Mucosa of rectum (tissue), 2 donors: ENCODE measurements around the gene UPK1B.

Source experiments
- H3K27ac ChIP-seq, 2 donors: one replicate each; pipeline ENCODE4 v1.7.0; 2013; ENCODE audit warnings: inconsistent platforms in 2 of 2, low read depth in 2 of 2, low read length in 2 of 2
- H3K27me3 ChIP-seq, 2 donors: one replicate each; pipeline ENCODE4 v1.7.0; 2013; ENCODE audit warnings: low read length in 2 of 2; ENCODE audit not compliant: control insufficient read depth in 2 of 2, insufficient read depth in 2 of 2
- H3K36me3 ChIP-seq, 2 donors: one replicate each; pipeline ENCODE4 v1.7.0; 2013; ENCODE audit warnings: low read length in 2 of 2; ENCODE audit not compliant: control insufficient read depth in 2 of 2, insufficient read depth in 2 of 2
- H3K4me1 ChIP-seq, 2 donors: one replicate each; pipeline ENCODE4 v1.7.0; 2013; ENCODE audit warnings: low read length in 2 of 2, mild to moderate bottlenecking in 1 of 2; ENCODE audit not compliant: control insufficient read depth in 2 of 2, insufficient read depth in 2 of 2
- H3K4me3 ChIP-seq, 2 donors: one replicate each; pipeline ENCODE4 v1.7.0; 2013; ENCODE audit warnings: low read length in 2 of 2
- H3K9ac ChIP-seq, 2 donors: one replicate each; pipeline ENCODE4 v1.7.0; 2013; ENCODE audit warnings: low read length in 2 of 2, low read depth in 1 of 2, mild to moderate bottlenecking in 1 of 2
- H3K9me3 ChIP-seq, 2 donors: one replicate each; pipeline ENCODE4 v1.7.0; 2013; ENCODE audit warnings: low read length in 2 of 2; ENCODE audit not compliant: control insufficient read depth in 2 of 2
- donor health status: healthy.
- donor health status: Normal muscosa, but diverticular disease.

Gene UPK1B

GRCh38 chr3:119220970-119221667 lies 47.7 kb downstream of the UPK1B start:
- Histone ChIP-seq H3K9me3 (no peaks in the 10 kb centered on the region), H3K4me1 (peaks cover 8 to 20% of the 10 kb centered on the region in 2 donors), H3K36me3 (peaks cover 48 to 69% of the 10 kb centered on the region in 2 donors), H3K27ac (peak overlapping the region; percentile 52 to 78), H3K27me3 (no peaks in the 10 kb centered on the region), H3K4me3 (no peak overlapping the region), H3K9ac (peak overlapping the region in 1 of 2 donors; percentile 36)

- H3K36me3 ChIP-seq, result peaks cover 48 to 72% of the 10 kb centered on the region in 2 donors
- H3K4me3 ChIP-seq, result no peak overlapping the region
- no peak overlapping the region for H3K9ac ChIP-seq
- peak overlapping the region in 1 of 2 donors; percentile 78 for H3K27ac ChIP-seq
- peaks cover 11 to 27% of the 10 kb centered on the region in 2 donors for H3K4me1 ChIP-seq
- H3K27me3 ChIP-seq, result no peaks in the 10 kb centered on the region
- H3K9me3 ChIP-seq, result no peaks in the 10 kb centered on the region
Observed at GRCh38 chr3:119221779-119222320, 48.5 kb downstream of the UPK1B start.

GRCh38 chr3:119222391-119222790 lies 49.0 kb downstream of the UPK1B start:
- H3K9ac ChIP-seq, result no peak overlapping the region
- peaks cover 13 to 30% of the 10 kb centered on the region in 2 donors for H3K4me1 ChIP-seq
- H3K27ac ChIP-seq, result no peak overlapping the region
- no peaks in the 10 kb centered on the region for H3K9me3 ChIP-seq
- H3K4me3 ChIP-seq, result no peak overlapping the region
- H3K27me3 ChIP-seq, result no peaks in the 10 kb centered on the region
- peaks cover 44 to 67% of the 10 kb centered on the region in 2 donors for H3K36me3 ChIP-seq

GRCh38 chr3:119223511-119223910 lies 50.1 kb downstream of the UPK1B start:
- Histone ChIP-seq H3K9ac (no peak overlapping the region), H3K9me3 (no peaks in the 10 kb centered on the region), H3K4me1 (peaks cover 21 to 39% of the 10 kb centered on the region in 2 donors), H3K27me3 (no peaks in the 10 kb centered on the region), H3K27ac (no peak overlapping the region), H3K36me3 (peaks cover 43 to 58% of the 10 kb centered on the region in 2 donors), H3K4me3 (no peak overlapping the region)

- Histone ChIP-seq H3K9ac (no peak overlapping the region), H3K9me3 (no peaks in the 10 kb centered on the region), H3K36me3 (peaks cover 50 to 61% of the 10 kb centered on the region in 2 donors), H3K27me3 (no peaks in the 10 kb centered on the region), H3K27ac (no peak overlapping the region), H3K4me1 (peaks cover 25 to 46% of the 10 kb centered on the region in 2 donors), H3K4me3 (no peak overlapping the region)
Observed at GRCh38 chr3:119225121-119225520, 51.7 kb downstream of the UPK1B start.

- H3K9me3 ChIP-seq, result no peaks in the 10 kb centered on the region
- no peaks in the 10 kb centered on the region for H3K27me3 ChIP-seq
- H3K36me3 ChIP-seq, result peaks cover 63 to 65% of the 10 kb centered on the region in 2 donors
- peaks cover 22 to 34% of the 10 kb centered on the region in 2 donors for H3K4me1 ChIP-seq
- peak overlapping the region in 1 of 2 donors; percentile 28 for H3K9ac ChIP-seq
- H3K4me3 ChIP-seq, result peak overlapping the region in 1 of 2 donors; percentile 53
- peak overlapping the region; percentile 65 to 78 for H3K27ac ChIP-seq
Observed at GRCh38 chr3:119227070-119227850, 53.9 kb downstream of the UPK1B start.

- Histone ChIP-seq H3K36me3 (peaks cover 59 to 62% of the 10 kb centered on the region in 2 donors), H3K4me3 (no peak overlapping the region), H3K27ac (peak overlapping the region; percentile 65 to 74), H3K27me3 (no peaks in the 10 kb centered on the region), H3K4me1 (peaks cover 22 to 34% of the 10 kb centered on the region in 2 donors), H3K9ac (no peak overlapping the region), H3K9me3 (no peaks in the 10 kb centered on the region)
Observed at GRCh38 chr3:119228373-119229145, 55.2 kb downstream of the UPK1B start.

GRCh38 chr3:119229190-119229589 lies 55.8 kb downstream of the UPK1B start:
- H3K36me3 ChIP-seq, result peaks cover 55 to 62% of the 10 kb centered on the region in 2 donors

GRCh38 chr3:119230071-119230470 lies 56.7 kb downstream of the UPK1B start:
- Histone ChIP-seq H3K4me3 (no peak overlapping the region), H3K27me3 (no peaks in the 10 kb centered on the region), H3K36me3 (peaks cover 60 to 62% of the 10 kb centered on the region in 2 donors), H3K9ac (no peak overlapping the region), H3K27ac (no peak overlapping the region), H3K9me3 (no peaks in the 10 kb centered on the region), H3K4me1 (peaks cover 22 to 31% of the 10 kb centered on the region in 2 donors)

More at GRCh38 chr3:119229190-119229589, 55.8 kb downstream of the UPK1B start:
- Histone ChIP-seq H3K9ac (no peak overlapping the region), H3K9me3 (no peaks in the 10 kb centered on the region), H3K4me1 (peaks cover 22 to 34% of the 10 kb centered on the region in 2 donors), H3K27ac (peak overlapping the region; percentile 32 to 65), H3K4me3 (no peak overlapping the region), H3K27me3 (no peaks in the 10 kb centered on the region)
